Dermis blood vessel endothelial cell (primary cell): ENCODE data around the gene SPACDR. TPM values are rescaled to one million over a fixed set of nuclear protein-coding genes. Genes with fewer than 3 reads are reported as not detected.
"Not testable (repeated sequence)": the region's sequence is repeated elsewhere in the genome, so short reads cannot be mapped to it uniquely, and the experiment has no call there.

Experiments used
- DNase-seq: peaks from one replicate; pipeline ENCODE4 v3.0.0; 2010
- total RNA-seq: library from RNA; depleted of rRNA; stranded (reverse); fragments of >200 nt; gene quantifications from 2 replicates; pipeline ENCODE4 v1.2.3, GENCODE V29; 2014

SPACDR gene
- total RNA-seq, 1 donor from 2014 or later: 0.34 TPM

GRCh38 chr7:100465299-100465698 is 1.2 kb upstream of the SPACDR start:
- DNase-seq: no peak

- DNase-seq: no peak
Observed at GRCh38 chr7:100464791-100465190, 731 bp upstream of the SPACDR start.

DNA sequence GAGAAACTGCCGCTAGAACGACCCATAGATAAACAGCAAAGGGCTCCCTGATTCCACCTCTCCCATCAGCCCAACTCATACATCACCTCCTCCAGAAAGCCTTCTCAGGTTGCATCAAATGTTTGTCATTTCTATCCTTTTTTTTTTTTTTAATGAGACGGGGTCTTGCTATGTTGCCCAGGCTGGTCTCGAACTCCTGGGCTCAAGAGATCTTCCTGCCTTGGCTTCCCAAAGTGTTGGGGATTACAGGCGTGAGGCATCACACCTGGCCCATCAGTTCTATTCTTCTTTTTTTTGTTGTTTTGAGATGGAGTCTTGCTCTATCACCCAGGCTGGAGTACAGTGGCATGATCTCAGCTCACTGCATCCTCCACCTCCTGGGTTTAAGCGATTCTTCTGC is 7.0 kb downstream of the SPACDR start:
- DNase-seq: no peak

GRCh38 chr7:100456562-100456961 is 7.5 kb downstream of the SPACDR start:
- no peak for DNase-seq

- no peak for DNase-seq
Observed at GRCh38 chr7:100455206-100455605, 8.9 kb downstream of the SPACDR start.

DNA sequence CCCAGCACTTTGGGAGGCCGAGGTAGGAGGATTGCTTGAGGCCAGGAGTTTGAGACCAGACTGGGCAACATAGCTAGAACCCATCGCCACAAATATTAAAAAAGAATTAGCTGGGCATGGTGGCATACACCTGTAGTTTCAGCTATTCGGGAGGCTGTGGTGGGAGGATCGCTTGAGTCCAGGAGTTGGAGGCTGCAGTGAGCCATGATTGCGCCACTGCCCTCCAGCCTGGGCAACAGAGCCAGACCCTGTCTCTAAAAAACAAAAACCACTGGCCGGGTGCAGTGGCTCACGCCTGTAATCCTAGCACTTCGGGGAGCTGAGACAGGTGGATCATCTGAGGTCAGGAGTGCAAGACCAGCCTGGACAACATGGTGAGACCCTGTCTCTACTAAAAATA is 10.2 kb downstream of the SPACDR start:
- DNase-seq: not testable (repeated sequence)

DNA sequence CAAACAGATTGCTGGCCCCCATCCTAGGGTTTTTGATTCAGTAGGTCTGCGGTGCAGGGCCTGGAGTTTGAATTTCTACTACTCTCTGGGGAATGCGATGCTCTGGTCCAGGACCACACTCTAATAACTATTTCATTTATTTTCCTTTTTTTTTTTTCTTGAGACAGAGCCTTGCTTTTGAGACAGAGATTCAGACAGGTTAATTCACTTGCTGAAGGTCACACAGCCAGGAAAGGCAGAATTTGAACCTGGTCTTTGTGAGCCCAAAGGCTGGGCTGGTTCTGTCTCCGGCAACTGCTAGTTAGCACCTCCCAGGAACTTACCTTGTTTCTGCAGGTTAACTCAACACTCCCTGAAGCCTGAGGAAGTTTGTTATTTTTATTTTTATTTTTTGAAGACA is 11.5 kb downstream of the SPACDR start:
- no peak for DNase-seq

DNA sequence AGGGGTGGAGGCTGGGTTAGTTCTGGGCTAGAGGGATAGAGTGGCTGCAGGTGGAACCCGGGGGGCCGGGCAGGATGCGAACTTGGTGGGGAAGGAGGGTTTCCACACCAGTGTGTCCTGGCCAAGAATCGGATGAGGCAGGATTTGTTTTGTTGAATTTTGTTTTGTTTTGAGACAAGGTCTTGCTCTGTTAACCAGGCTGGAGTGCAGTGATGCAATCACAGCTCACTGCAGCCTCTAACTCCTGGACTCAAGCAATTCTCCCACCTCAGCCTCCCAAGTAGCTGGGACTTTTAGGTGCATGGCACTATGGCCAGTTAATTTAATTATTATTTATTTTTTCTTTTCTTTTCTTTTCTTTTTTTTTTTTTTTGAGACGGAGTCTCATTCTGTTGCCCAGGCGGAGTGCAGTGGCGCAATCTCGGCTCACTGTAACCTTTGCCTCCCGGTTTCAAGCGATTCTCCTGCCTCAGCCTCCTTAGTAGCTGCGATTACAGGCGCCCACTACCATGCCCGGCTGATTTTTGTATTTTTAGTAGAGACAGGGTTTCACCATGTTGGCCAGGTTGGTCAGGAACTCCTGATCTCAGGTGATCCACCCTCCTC is 14.8 kb downstream of the SPACDR start:
- DNase-seq: no peak

DNA sequence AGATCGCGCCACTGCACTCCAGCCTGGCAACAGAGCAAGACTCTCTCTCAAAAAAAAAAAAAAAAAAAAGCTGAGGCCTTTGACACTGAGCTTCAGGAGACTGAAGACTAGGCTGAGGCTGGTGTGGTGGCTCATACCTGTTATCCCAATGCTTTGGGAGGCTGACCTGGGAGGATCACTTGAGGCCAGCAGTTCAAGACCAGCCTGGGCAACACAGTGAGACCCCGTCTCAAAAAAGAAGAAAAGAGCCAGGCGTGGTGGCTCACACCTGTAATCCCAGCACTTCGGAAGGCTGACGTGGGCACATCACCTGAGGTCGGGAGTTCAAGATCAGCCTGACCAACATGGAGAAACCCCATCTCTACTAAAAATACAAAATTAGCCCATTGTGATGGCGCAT is 16.7 kb downstream of the SPACDR start:
- DNase-seq: not testable (repeated sequence)

GRCh38 chr7:100446040-100446439 is 18.0 kb downstream of the SPACDR start:
- DNase-seq: no peak

DNA sequence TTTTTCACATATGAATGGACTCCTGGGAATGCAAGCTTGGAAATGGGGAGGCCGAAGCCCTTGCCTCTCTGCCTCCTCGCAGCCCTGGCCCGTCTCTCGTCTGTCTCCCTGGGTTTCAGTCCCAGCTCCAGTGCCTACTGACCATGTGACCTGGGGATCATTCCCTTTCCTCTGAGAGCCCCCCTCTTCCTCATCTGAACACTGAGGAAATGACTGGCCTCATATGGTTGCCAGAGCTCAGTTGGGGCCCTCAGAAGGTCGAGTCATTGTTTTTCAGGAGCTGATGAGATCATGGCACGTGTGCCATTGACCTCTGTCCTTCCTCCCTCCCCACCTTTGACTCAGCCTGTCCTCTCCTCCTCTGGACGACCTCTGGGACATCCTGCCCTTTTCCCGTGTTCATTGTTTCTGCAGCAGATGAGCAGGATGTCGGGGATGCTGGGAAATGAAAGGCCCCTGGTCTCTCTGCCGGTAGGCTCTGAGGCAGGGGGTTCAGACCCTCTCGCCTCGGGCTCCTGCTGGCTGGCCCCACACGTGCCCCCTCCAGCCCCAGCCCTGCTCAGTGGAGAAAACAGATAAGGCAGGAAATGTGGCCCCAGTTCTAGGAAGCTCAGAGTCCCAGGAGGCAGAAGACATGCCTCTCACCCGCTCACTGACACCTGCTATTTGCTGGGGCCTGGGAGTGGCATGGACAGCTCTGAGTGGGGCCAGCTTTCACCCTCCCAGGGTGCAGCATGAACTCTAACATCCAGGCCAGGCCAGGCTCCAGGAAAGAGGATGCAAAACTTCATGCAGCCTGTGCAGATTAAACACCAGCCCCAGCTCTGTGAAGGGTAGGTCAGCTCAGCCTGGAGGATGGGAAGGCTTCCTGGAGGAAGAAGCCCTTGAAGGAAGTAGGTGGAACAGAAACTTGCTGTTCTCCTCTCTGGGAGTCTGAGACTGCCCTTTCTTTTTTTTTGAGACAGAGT is 19.5 kb downstream of the SPACDR start:
- peak; percentile 98 for DNase-seq

DNA sequence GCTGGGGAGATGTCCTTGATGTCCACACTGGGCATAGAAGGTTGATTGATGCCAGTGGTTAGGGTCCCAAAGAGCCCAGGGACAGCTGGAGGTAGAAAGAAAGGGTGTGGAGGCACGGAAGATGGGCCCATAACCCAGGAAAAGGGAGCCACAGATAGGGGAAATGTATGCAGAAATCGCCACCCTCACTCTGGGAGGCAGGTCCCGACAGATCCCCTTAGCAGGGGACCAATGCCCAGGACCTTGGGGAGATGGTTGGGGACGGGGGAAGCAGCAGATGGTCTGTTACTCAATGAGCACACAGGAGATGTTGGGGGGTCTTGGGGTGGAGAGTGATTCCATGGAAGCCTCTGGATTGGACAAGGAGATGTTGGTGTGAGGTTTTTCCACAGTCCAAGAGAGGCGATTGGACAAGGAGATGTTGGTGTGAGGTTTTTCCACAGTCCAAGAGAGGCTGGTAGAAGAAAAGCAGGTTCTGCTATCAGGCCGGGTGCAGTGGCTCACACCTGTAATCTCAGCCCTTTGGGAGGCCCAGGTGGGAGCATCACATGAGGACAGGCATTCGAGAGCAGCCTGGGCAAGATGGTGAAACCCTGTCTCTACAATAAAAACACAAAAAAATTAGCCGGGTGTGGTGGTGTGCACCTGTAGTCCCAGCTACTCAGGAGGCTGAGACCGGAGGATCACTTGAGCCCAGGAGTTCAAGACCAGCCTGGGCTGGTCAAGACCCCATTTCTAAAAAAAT is 20.8 kb downstream of the SPACDR start:
- DNase-seq: no peak

GRCh38 chr7:100441641-100442535 is 22.2 kb downstream of the SPACDR start:
- DNase-seq: no peak

DNA sequence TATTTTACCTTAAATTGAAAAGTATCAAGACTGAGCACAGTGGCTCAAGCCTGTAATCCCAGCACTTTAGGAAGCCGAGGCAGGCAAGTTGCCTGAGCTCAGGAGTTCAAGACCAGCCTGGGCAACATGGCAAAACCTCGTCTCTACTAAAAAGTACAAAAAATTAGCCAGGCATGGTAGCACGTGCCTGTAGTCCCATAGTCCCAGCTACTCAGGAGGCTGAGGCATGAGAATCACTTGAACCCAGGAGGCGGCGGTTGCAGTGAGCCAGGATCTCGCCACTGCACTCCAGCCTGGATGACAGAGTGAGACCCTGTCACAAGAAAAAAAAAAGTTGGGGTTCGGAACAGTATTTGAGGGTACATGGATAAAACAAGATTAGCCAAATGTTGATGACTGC is 24.8 kb downstream of the SPACDR start:
- DNase-seq: not testable (repeated sequence)

DNA sequence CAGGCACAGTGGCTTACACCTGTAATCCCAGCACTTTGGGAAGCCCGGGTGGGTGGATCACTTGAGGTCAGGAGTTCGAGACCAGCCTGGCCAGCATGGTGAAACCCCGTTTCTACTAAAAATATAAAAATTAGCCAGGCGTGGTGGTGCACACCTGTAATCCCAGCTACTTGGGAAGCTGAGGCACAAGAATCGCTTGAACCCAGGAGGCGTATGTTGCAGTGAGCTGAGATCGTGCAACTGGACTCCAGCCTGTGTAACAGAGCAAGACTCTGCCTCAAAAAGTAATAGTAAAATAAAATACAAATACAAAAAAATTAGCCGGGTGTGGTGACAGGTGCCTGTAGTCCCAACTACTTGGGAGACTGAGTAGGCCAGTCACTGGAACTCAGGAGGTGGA is 25.3 kb downstream of the SPACDR start:
- DNase-seq: not testable (repeated sequence)

DNA sequence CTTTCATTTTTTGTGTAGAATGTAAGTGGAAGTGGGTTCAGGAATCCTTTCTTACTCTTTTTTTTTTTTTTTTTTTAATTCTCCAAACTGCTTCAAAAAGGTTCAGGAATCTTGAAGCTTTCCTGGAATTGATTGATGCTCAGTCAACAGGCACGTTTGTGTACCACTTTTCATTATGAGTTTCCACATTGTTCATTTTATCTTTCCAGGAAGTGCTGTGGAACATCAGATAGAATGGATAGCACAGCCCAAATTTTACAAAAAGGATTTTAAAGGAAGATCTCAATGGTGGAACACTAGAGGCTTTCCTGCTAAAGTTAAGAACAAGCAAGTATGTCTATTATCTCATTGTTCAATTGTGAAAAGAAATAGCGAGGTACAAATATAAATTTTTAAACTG is 25.9 kb downstream of the SPACDR start:
- DNase-seq: no peak

DNA sequence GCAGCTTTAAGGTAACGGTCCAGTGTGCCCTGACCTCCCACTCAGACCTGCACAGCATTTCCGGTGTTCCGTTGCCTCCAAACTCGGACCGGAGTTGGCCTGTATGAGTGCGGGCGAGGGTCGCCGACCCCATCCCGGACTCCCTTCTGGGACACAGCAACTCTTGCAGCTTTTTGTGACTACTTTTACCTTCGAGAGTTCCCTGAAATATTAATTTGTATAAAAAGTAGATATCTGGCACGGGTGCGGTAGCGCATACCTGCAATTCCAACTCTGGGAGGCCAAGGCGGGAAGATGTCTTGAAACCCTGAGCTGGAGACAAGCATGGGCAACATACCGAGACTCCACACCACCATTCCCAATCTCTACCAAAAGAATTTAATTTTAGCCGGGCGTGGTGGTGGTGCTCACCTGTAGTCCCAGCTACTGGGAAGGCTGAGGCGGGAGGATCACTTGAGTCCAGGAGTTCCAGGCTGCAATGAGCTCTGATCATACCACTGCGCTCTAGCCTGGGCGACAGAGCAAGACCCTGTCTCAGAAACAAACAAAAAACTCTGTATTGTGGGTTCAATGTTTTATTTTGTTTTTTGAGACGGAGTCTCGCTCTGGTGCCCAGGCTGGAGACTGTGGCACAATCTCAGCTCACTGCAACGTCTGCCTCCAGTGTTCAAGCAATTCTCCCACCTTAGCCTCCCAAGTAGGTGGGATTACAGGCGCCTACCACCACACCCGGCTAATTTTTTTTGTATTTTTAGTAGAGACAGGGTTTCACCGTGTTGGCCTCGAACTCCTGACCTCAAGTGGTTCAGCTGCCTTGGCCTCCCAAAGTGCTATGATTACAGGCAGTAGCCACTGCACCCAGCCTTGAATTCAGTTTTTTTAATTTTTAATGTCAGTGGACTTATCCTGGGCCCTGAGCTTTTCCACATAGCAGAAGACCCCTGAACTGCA is 26.6 kb downstream of the SPACDR start:
- DNase-seq: no peak

DNA sequence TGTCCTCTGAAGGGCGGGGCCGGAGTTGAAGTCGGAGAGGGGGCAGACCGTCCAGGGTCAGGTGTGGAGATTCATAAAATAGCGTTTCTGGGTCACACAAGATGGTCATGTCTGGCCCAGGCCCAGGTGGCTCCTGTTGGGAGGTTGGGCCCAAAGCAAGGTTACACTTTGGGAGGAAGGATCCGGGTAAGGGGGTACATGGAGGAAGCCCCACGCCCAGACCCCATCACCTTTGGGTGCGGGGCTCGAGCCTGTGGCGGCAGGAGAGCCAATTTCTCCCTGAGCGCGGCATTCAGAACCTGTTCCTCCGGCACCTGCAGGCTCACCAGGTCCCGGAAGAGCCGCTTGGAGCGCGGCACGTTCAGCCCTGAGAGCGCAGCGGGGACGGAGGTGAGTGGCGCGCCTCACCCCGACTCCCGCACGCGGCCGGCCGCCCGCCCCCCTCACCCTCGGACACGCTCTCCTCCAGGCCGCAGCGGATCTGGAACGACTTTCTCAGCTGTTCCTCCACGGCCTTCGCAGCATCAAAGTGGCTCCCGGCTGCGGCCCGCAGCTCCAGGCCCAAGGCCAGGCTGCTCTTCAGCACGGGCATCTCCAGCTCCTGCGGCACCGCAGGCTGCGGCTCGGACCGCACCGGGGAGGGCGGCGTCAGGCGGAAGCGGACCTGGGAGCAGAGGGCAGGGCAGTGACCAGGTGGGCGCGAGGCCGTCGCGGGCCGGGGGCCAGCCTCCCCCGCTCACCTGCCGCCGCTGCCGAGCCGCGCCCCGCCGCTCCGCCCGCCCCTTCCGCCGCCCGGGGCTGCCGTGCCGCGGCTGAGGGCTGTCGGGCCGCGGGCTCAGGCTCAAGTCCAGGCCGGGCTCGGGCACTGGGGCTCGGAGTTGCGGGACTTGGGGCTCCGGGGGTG is 28.4 kb downstream of the SPACDR start:
- peak; percentile 48 for DNase-seq

DNA sequence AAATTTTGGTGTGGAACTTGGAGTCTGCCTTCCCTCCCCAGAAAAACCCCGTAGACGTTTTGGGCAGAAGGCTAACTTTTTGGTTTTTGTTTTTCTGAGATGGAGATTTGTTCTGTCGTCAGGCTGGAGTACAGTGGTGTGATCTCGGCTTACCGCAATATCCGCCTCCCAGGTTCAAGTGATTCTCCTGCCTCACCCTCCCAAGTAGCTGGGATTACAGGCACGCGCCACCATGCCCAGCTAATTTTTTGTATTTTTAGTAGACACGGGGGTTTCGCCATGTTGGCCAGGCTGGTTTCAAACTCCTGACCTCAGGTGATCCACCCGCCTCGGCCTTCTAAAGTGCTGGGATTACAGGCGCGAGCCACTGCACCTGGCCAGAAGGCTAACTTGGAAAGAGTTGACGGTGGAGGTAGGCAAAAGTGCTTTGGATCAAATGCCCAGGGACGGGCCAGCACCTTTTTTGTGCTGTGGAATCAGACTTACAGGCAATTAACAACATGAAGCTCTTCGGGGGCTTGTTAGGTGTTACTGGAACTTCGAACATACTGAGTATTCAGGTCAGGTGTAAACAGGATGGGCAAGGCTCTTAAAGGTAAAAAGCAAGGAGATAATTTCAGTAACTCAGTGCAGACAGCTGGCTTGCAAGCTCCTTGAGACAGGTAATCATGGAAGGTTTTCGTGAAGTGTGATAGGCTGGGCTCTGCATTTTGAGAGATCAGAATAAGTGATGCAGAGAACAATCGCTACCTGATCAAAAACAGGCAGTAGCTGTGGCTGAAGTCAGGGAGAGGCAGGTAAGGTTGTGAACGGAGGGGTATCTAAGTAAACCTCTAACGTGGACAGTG is 29.5 kb downstream of the SPACDR start:
- DNase-seq: no peak
